ENCODE results near the gene GRID1. TPM values are rescaled to one million over a fixed set of nuclear protein-coding genes. Genes with fewer than 3 reads are reported as not detected.

Gene GRID1
- polyA plus RNA-seq, 1 of the 3 experiments (the other 2 are of a cell fraction) = 0.13 TPM

DNA sequence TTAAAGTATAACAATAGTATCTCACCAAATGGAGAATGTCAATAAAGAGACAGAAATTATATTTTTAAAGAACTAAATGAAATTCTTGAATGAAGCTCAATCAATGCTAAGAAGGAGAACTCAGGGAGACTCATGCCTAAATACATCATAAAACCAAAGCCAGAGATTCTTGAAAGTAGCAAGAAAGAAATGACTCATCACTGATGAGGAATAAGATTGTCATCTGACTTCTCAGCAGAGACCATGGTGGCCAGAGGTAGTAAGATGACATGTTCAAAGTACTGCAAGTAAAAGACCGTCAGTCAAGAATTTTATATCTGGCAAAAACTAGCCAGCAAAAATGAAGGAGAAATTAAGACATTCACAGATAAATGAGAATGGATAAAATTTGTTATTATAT lies 399.0 kb downstream of the GRID1 start:
- TF ChIP-seq, protein P1, sequence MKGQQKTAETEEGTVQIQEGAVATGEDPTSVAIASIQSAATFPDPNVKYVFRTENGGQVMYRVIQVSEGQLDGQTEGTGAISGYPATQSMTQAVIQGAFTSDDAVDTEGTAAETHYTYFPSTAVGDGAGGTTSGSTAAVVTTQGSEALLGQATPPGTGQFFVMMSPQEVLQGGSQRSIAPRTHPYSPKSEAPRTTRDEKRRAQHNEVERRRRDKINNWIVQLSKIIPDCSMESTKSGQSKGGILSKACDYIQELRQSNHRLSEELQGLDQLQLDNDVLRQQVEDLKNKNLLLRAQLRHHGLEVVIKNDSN (IDR thresholded peaks at IDR 0.05; ENCODE audit: borderline replicate concordance, low read depth) = no peak
- TF ChIP-seq USF2 (IDR thresholded peaks at IDR 0.05; ENCODE audit: borderline replicate concordance, low read depth, low read length) (no peak), REST (IDR thresholded peaks at IDR 0.05; ENCODE audit: low read depth, low read length) (no peak), RXRA (IDR thresholded peaks at IDR 0.05; ENCODE audit: borderline replicate concordance, low read depth) (no peak), GATA2 (CRISPR knock-in tag; IDR thresholded peaks at IDR 0.05) (no peak), NFIC (IDR thresholded peaks at IDR 0.05; ENCODE audit: borderline replicate concordance) (no peak), RCOR1 (IDR thresholded peaks at IDR 0.05; ENCODE audit: low read length) (no peak), EP300 (IDR thresholded peaks at IDR 0.05; ENCODE audit: borderline replicate concordance in 1 of 2, low read depth in 1 of 2, low read length in 1 of 2) (no peak), MEF2A (IDR thresholded peaks at IDR 0.05; ENCODE audit: borderline replicate concordance, low read depth) (no peak)
- H3F3A ChIP-seq (replicated peaks; ENCODE audit: insufficient read depth) = no peaks in the 10 kb centered on the region
- no peaks in the 10 kb centered on the region for H3K27me3 ChIP-seq (ENCODE audit: insufficient read depth)
- ChIA-PET CTCF (interaction anchor here (1.0 kb wide), 1 partner anchor 10 kb away, joined by 3 read pairs; no protein-coding TSS in a partner anchor), POLR2A (no interaction called here)
- no peak overlapping the region for H3K27ac ChIP-seq (ENCODE audit: low read depth in 2 of 2, low read length in 1 of 2)
- no peaks in the 10 kb centered on the region for H3K4me1 ChIP-seq (ENCODE audit: control insufficient read depth in 1 of 2, insufficient read depth in 2 of 2, low read depth in 1 of 2, low read length in 1 of 2)
- H3K4me2 ChIP-seq = no peak overlapping the region
- no peak overlapping the region for H3K9ac ChIP-seq
- no peaks in the 10 kb centered on the region for H3K9me2 ChIP-seq
- no peak overlapping the region for H3K4me3 ChIP-seq (ENCODE audit: low read depth in 2 of 2, low read length in 1 of 2)
- H4K20me1 ChIP-seq (ENCODE audit: insufficient read depth) = no peaks in the 10 kb centered on the region
- H2AFZ ChIP-seq (ENCODE audit: low read depth) = no peak overlapping the region
- no peaks in the 10 kb centered on the region for H3K79me2 ChIP-seq (ENCODE audit: insufficient read depth)
- H3K9me3 ChIP-seq = no peaks in the 10 kb centered on the region; the same call in 1 of the 2 replicates
- WGBS (ENCODE audit: low lambda C conversion rate) = 23% methylated on average over 1 of the region's 1 CpG
- DNase-seq = no peak
- H3K36me3 ChIP-seq (replicated peaks in 1 of 2; ENCODE audit: control insufficient read depth in 1 of 2, insufficient read depth in 2 of 2, low read length in 1 of 2) = no peaks in the 10 kb centered on the region

DNA sequence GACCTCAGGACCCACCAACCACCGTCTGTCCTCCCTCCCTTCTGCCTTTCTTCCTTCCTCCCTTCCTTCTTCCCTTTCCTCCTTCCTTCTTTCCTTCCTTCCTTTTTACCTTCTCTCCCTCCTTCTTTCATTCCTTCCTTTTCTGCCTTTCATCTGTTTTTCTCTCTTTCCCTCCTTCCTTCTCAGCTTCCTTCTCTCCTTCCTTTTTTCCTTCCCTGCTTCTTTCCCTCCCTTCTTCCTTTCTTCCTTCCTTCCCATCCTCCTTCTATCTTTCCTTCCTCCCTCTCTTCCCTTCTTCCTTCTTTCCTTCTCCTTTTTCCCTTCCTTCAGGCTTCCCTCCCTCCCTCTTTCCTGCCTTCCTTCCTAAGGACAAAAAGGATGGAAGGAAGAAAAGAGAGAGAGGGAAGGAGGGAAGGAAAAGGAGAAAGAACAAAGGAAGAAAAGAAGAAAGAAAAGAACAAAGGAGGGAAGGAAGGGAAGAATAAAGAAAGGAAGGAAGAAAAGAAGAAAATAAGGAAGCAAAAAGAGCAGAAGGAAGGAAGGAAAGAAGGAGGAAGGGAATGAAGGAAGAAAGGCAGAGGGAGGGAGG lies 405.0 kb downstream of the GRID1 start:
- Histone ChIP-seq H3K9me2 (no peaks in the 10 kb centered on the region), H3K4me1 (ENCODE audit: control insufficient read depth in 1 of 2, insufficient read depth in 2 of 2, low read depth in 1 of 2, low read length in 1 of 2) (no peaks in the 10 kb centered on the region), H3F3A (replicated peaks; ENCODE audit: insufficient read depth) (no peaks in the 10 kb centered on the region), H2AFZ (ENCODE audit: low read depth) (no peak overlapping the region), H3K27me3 (ENCODE audit: insufficient read depth) (no peaks in the 10 kb centered on the region), H3K4me3 (ENCODE audit: low read depth in 2 of 2, low read length in 1 of 2) (no peak overlapping the region), H3K27ac (ENCODE audit: low read depth in 2 of 2, low read length in 1 of 2) (no peak overlapping the region), H3K4me2 (no peak overlapping the region), H3K9me3 (no peaks in the 10 kb centered on the region), H3K9ac (no peak overlapping the region), H3K36me3 (replicated peaks in 1 of 2; ENCODE audit: control insufficient read depth in 1 of 2, insufficient read depth in 2 of 2, low read length in 1 of 2) (no peaks in the 10 kb centered on the region), H3K79me2 (ENCODE audit: insufficient read depth) (no peaks in the 10 kb centered on the region), H4K20me1 (ENCODE audit: insufficient read depth) (no peaks in the 10 kb centered on the region)
- POLR2A ChIA-PET = no interaction called here
- DNase-seq = no peak
- CTCF ChIA-PET = no interaction called here
- TF ChIP-seq, protein P1 (IDR thresholded peaks at IDR 0.05; ENCODE audit: borderline replicate concordance, low read depth) = no peak
- TF ChIP-seq NFIC (IDR thresholded peaks at IDR 0.05; ENCODE audit: borderline replicate concordance) (no peak), MAX (IDR thresholded peaks at IDR 0.05; ENCODE audit: low read depth) (no peak), TEAD4 (IDR thresholded peaks at IDR 0.05; ENCODE audit: borderline replicate concordance, insufficient read depth) (no peak), FOXJ3 (CRISPR knock-in tag; IDR thresholded peaks at IDR 0.05) (no peak), CHD2 (IDR thresholded peaks at IDR 0.05; ENCODE audit: low read length, partially characterized antibody) (no peak)
- TF ChIP-seq, protein P2, sequence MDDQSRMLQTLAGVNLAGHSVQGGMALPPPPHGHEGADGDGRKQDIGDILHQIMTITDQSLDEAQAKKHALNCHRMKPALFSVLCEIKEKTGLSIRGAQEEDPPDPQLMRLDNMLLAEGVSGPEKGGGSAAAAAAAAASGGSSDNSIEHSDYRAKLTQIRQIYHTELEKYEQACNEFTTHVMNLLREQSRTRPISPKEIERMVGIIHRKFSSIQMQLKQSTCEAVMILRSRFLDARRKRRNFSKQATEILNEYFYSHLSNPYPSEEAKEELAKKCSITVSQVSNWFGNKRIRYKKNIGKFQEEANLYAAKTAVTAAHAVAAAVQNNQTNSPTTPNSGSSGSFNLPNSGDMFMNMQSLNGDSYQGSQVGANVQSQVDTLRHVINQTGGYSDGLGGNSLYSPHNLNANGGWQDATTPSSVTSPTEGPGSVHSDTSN (IDR thresholded peaks at IDR 0.05) = no peak
- WGBS (ENCODE audit: low lambda C conversion rate) = 9% methylated on average over 1 of the region's 1 CpG
